ENCODE data around the gene HOXC11. TPM values are rescaled to one million over a fixed set of nuclear protein-coding genes. Genes with fewer than 3 reads are reported as not detected.

HOXC11 gene
- total RNA-seq, 2 experiments from 2014 or later: not detected

DNA sequence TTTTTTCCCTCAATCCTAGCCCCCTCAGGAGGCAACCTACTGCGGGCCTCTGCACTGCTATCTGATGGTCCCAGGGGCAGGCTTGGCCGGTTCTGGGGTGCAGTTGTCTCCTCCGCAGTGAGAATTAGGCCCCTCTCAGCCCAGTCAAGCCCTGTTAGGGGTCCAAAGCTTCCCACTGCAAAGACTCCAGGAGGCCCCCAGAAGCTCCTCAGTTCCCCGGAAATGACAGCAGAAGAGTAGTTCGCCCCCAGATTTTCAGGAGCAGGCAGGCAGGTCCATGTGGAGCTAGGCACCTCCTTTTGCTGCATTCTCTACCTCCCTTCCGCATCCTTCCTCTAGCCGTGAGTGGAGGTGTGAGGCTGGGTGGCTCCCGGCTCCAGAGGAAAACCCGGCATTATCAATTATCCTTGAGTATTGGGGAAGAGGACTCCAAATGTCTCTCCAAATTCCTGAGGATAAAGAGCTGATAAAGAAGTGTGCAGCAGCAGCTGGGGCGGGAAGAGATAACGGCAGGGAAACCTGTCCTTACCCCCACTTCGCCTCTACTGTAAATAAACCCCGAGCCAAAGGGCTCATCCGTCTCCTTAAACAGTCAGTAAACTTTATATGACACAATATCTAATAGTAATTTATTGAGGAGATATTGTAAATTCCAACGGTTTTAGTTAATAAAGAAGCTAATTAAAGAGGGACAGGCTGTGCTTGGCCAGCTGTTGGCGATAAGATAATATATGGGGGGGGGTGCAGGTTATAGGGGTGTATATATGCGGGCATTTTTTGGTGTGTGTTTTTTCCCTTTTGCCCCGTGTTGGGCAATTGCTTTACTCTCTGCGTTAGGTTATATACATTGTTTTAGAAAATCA is 18.9 kb upstream of the HOXC11 start:
- Mint-ChIP-seq H3K4me3 (no peak overlapping the region), H3K27me3 (peaks cover 85% of the 10 kb centered on the region), H3K27ac (no peak overlapping the region), H3K36me3 (ENCODE audit: low read depth) (no peaks in the 10 kb centered on the region), H3K9me3 (ENCODE audit: low read depth) (no peaks in the 10 kb centered on the region), H3K4me1 (peaks cover 12% of the 10 kb centered on the region)
- intact Hi-C loops (cut with DNase I, micrococcal nuclease): loop anchor here (1.0 to 5.0 kb wide), 3 partner anchors 19 to 43 kb away; partner anchors contain the start of gene HOTAIR (in 1 of the 2)
- ChIA-PET POLR2A (no interaction called here), CTCF (interaction anchor here (0.6 to 2.5 kb wide), 7 partner anchors 9 to 169 kb away, joined by 3 to 14 read pairs (median 3); partner anchors contain the start of gene HOXC5)
- ATAC-seq (no peak), DNase-seq (no peak)

DNA sequence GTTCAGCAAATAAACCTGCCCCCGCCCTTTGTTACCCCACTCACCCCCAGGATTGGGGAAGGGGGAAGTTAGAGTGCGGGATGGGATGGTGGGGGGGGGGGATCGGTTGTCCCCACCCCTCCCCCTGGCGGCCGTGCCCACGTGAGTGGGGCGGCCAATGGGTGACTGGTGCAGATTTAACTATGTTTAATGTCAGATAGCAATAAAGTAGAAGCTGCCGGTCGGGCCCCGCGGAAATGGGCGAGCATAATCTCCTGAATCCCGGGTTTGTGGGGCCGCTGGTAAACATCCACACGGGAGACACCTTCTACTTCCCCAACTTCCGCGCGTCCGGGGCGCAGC is 18.3 kb upstream of the HOXC11 start, which contains the start of gene HOXC12:
Gene HOXC12, plus strand, starts transcription at position 210 of the 342 bp plus-strand sequence. Its CDS starts 27 bp downstream, at position 237.
- ATAC-seq (no peak), DNase-seq (no peak)
- Mint-ChIP-seq H3K4me1 (peaks cover 12% of the 10 kb centered on the region), H3K27me3 (peaks cover 85% of the 10 kb centered on the region), H3K36me3 (ENCODE audit: low read depth) (no peaks in the 10 kb centered on the region), H3K4me3 (no peak within 1 kb of the TSS), H3K9me3 (ENCODE audit: low read depth) (no peaks in the 10 kb centered on the region), H3K27ac (no peak within 1 kb of the TSS)
- CTCF ChIA-PET: interaction anchor here (1.1 to 1.5 kb wide), 2 partner anchors 20 to 78 kb away, joined by 3 to 5 read pairs; partner anchors contain the start of gene HOXC5
- intact Hi-C loops (cut with DNase I, micrococcal nuclease): loop anchor here (1.0 to 5.0 kb wide), 3 partner anchors 20 to 98 kb away; partner anchors contain the start of genes HOTAIR (in 1 of the 2) and HOXC4 (in 1 of the 2)
- POLR2A ChIA-PET: no interaction called here

DNA sequence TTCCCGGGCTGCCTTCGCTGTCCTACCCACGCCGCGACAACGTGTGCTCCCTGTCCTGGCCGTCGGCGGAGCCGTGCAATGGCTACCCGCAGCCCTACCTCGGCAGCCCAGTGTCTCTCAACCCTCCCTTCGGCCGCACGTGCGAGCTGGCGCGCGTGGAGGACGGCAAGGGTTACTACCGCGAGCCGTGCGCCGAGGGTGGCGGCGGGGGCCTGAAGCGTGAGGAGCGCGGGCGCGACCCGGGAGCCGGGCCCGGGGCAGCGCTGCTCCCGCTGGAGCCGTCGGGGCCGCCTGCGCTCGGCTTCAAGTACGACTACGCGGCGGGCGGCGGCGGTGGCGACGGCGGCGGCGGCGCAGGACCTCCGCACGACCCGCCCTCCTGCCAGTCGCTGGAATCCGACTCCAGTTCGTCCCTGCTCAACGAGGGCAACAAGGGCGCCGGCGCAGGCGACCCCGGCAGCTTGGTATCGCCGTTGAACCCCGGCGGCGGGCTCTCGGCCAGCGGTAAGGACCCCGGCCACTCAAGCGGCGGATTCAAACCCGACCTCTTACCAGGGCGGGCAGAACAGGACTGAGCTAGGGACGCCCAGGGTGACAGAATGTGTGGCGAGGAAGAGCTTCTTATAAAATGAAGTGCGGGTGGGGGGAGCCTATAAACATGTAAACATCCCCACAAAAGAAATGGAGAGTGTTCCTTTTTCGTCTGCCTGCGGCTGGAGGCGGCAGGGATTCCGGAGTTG is 17.7 kb upstream of the HOXC11 start:
- Mint-ChIP-seq H3K36me3 (ENCODE audit: low read depth) (no peaks in the 10 kb centered on the region), H3K4me1 (peaks cover 12% of the 10 kb centered on the region), H3K27ac (no peak overlapping the region), H3K27me3 (peaks cover 85% of the 10 kb centered on the region), H3K4me3 (no peak overlapping the region), H3K9me3 (ENCODE audit: low read depth) (no peaks in the 10 kb centered on the region)
- ChIA-PET POLR2A (no interaction called here), CTCF (interaction anchor here (1.1 kb wide), 1 partner anchor 77 kb away, joined by 5 read pairs; the partner anchor contains the start of gene HOXC5)
- intact Hi-C loops (cut with DNase I, micrococcal nuclease): loop anchor here in 1 of 2 experiments (5.0 kb wide), 1 partner anchor 97 kb away; the partner anchor contains the start of gene HOXC4
- ATAC-seq (no peak), DNase-seq (no peak)

- H3K4me3 Mint-ChIP-seq: peak overlapping the region; percentile 4
- H3K27me3 Mint-ChIP-seq: peaks cover 84% of the 10 kb centered on the region
- H3K9me3 Mint-ChIP-seq (ENCODE audit: low read depth): no peaks in the 10 kb centered on the region
- CTCF ChIA-PET: interaction anchor here (1.2 kb wide), 1 partner anchor 50 kb away, joined by 3 read pairs; no protein-coding TSS in a partner anchor
- H3K27ac Mint-ChIP-seq: no peak overlapping the region
- H3K36me3 Mint-ChIP-seq (ENCODE audit: low read depth): no peaks in the 10 kb centered on the region
- POLR2A ChIA-PET: no interaction called here
- no peak for DNase-seq
- H3K4me1 Mint-ChIP-seq: peaks cover 16% of the 10 kb centered on the region
- no peak for ATAC-seq
- intact Hi-C loops (cut with DNase I, micrococcal nuclease): loop anchor here (2.0 to 5.0 kb wide), 2 partner anchors 96 to 97 kb away; partner anchors contain the start of gene HOXC4 (in 2 of the 2)
These were observed 17.1 kb upstream of the HOXC11 start for GRCh38 chr12:53955776-53956250.

- DNase-seq (no peak), ATAC-seq (peak; percentile 39)
- ChIA-PET POLR2A (no interaction called here), CTCF (interaction anchor here (0.5 to 1.2 kb wide), 2 partner anchors 43 to 49 kb away, joined by 3 read pairs; no protein-coding TSS in a partner anchor)
- H3K27ac Mint-ChIP-seq: no peak overlapping the region
- intact Hi-C loops (cut with DNase I, micrococcal nuclease): loop anchor here (2.0 to 5.0 kb wide), 2 partner anchors 96 kb away; partner anchors contain the start of gene HOXC4 (in 2 of the 2)
- peak overlapping the region; percentile 4 for H3K4me3 Mint-ChIP-seq
- H3K9me3 Mint-ChIP-seq (ENCODE audit: low read depth): no peaks in the 10 kb centered on the region
- peaks cover 80% of the 10 kb centered on the region for H3K27me3 Mint-ChIP-seq
- H3K4me1 Mint-ChIP-seq: peaks cover 14% of the 10 kb centered on the region
- no peaks in the 10 kb centered on the region for H3K36me3 Mint-ChIP-seq (ENCODE audit: low read depth)
These were observed 16.6 kb upstream of the HOXC11 start for GRCh38 chr12:53956251-53956887.

DNA sequence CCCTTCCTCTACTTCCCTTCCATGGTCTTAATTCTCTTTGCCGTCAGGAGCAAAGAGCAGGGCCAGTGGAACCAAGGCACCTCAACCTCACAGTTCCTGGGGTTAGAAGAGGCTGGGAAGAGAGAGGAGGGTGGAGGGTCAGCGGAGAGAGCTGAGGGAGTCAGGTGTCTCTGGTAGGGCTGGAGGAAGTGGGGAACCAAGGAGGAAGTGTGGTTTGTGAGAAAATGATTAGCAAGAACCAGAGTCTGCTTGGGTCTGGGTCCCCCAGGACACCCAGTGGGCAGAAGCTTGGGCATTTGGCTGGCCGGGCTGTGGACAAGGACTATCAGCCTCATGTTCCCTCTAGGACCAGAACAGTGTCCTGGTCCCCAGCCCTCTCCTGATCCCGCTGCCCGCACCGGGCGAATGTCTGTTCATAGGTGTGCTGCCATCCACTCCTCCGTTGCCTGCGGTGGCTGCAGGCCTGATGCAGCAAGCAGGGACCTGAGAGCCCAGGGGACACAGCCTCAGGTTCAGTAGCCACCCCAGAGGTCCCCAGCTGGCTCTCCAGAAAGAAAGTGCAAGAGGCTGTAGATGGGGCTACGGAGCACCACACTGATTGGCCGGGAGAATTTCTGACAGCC is 15.9 kb upstream of the HOXC11 start:
- Mint-ChIP-seq H3K4me3 (no peak overlapping the region), H3K9me3 (ENCODE audit: low read depth) (no peaks in the 10 kb centered on the region), H3K27ac (no peak overlapping the region), H3K36me3 (ENCODE audit: low read depth) (no peaks in the 10 kb centered on the region), H3K27me3 (peaks cover 78% of the 10 kb centered on the region), H3K4me1 (peaks cover 14% of the 10 kb centered on the region)
- CTCF ChIA-PET: interaction anchor here (0.5 to 1.2 kb wide), 2 partner anchors 42 to 48 kb away, joined by 3 read pairs; no protein-coding TSS in a partner anchor
- POLR2A ChIA-PET: interaction anchor here (0.6 kb wide), 1 partner anchor 29 kb away, joined by 3 read pairs; no protein-coding TSS in a partner anchor
- intact Hi-C loops (cut with DNase I, micrococcal nuclease): loop anchor here (2.0 to 5.0 kb wide), 2 partner anchors 95 to 96 kb away; partner anchors contain the start of gene HOXC4 (in 2 of the 2)
- DNase-seq (no peak), ATAC-seq (no peak)

DNA sequence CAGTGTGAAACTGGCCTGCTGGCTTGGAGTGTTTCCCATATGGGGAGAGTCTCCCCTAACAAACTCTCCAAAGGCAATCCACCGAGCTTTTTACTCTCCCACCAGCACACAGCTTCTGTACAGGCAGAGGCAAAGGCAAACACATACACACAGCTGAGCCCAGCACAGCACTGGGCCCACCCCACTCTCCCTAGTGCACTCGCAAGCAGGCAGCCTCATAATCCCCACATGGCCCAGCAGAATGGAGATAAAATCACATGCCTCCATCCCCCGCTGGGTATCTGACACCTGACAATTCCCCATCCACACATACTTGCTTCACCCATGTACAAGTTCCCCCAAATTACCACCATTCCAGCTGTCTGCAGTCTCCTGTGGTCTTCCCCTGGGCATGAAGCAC is 14.8 kb upstream of the HOXC11 start:
- intact Hi-C loops (cut with DNase I, micrococcal nuclease): loop anchor here in 1 of 2 experiments (5.0 kb wide), 1 partner anchor 94 kb away; the partner anchor contains the start of gene HOXC4
- Mint-ChIP-seq H3K4me3 (no peak overlapping the region), H3K36me3 (ENCODE audit: low read depth) (no peaks in the 10 kb centered on the region), H3K9me3 (ENCODE audit: low read depth) (no peaks in the 10 kb centered on the region), H3K27ac (no peak overlapping the region), H3K27me3 (peaks cover 76% of the 10 kb centered on the region), H3K4me1 (peaks cover 13% of the 10 kb centered on the region)
- no peak for DNase-seq
- ATAC-seq: no peak
- POLR2A ChIA-PET: no interaction called here
- CTCF ChIA-PET: interaction anchor here (1.1 to 1.4 kb wide), 3 partner anchors 22 to 201 kb away, joined by 3 read pairs; partner anchors contain the start of gene HOXC9

GRCh38 chr12:53959314-53959713 is 13.6 kb upstream of the HOXC11 start:
- ChIA-PET POLR2A (no interaction called here), CTCF (interaction anchor here (0.5 to 1.7 kb wide), 8 partner anchors 11 to 247 kb away, joined by 3 to 9 read pairs (median 4); partner anchors contain the start of gene HOXC5)

DNA sequence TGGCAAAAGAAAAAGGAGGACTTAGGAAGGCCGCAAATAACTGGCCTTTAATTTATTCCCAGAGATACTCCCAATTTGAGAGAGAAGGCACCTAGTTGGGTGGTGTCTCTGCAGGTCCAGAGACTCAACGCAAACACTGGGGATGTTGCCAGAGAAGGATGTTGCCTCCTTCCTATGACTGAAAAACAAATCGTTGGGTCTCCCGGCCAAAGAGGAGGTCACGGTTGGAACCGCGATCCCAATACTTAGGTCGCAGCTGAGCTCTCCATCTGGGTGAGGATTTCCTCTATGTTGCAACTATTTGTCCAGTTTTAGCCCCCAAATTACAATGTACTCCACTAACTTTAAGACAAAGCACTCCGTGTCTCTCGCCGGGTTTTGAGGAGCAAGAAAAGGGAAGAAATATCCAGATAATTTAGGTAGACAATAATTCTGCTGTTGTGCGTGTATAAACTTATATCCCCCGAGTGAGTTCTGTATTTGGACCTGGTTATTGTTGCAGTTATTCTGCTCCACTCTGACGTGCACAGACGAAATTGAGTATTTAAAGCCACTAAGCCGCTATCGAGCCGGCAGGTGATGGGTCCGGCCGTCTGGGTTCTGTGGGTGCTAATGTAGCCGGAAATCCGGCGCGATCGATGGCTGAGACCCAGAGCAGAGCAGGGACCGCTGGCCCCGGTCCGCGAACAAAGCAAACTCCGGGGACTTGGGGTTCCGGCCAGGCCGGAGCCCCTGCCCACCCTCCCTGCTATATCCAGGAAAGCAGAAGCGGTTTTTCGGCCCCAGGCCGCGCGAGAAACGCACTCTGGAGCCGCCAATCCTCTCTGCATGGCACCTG is 12.5 kb upstream of the HOXC11 start:
- intact Hi-C loops (cut with DNase I, micrococcal nuclease): loop anchor here in 1 of 2 experiments (5.0 kb wide), 1 partner anchor 33 kb away; no protein-coding TSS in a partner anchor
- H3K4me1 Mint-ChIP-seq: peaks cover 23% of the 10 kb centered on the region
- H3K36me3 Mint-ChIP-seq (ENCODE audit: low read depth): no peaks in the 10 kb centered on the region
- H3K27ac Mint-ChIP-seq: no peak overlapping the region
- H3K27me3 Mint-ChIP-seq: peaks cover 77% of the 10 kb centered on the region
- no peak overlapping the region for H3K4me3 Mint-ChIP-seq
- ATAC-seq (no peak), DNase-seq (no peak)
- H3K9me3 Mint-ChIP-seq (ENCODE audit: low read depth): no peaks in the 10 kb centered on the region
- ChIA-PET POLR2A (no interaction called here), CTCF (interaction anchor here (0.7 to 1.7 kb wide), 3 partner anchors 25 to 72 kb away, joined by 4 to 9 read pairs (median 4); partner anchors contain the start of genes HOXC10 and HOXC5)

More at GRCh38 chr12:53959314-53959713, 13.6 kb upstream of the HOXC11 start:
- intact Hi-C loops (cut with DNase I, micrococcal nuclease): loop anchor here in 1 of 2 experiments (5.0 kb wide), 1 partner anchor 93 kb away; the partner anchor contains the start of gene HOXC4
- H3K27me3 Mint-ChIP-seq: peaks cover 75% of the 10 kb centered on the region
- H3K4me1 Mint-ChIP-seq: peaks cover 17% of the 10 kb centered on the region
- DNase-seq (no peak), ATAC-seq (no peak)
- H3K4me3 Mint-ChIP-seq: no peak overlapping the region
- no peak overlapping the region for H3K27ac Mint-ChIP-seq
- no peaks in the 10 kb centered on the region for H3K9me3 Mint-ChIP-seq (ENCODE audit: low read depth)
- no peaks in the 10 kb centered on the region for H3K36me3 Mint-ChIP-seq (ENCODE audit: low read depth)

Measured in activated CD4-positive, alpha-beta T cell treated with anti-CD3 and anti-CD28 coated beads for 36 hours (primary cell).